GM21515 (cell line): ENCODE data around the gene NUDT22.
A peak's percentile ranks its signal among the peaks of the same experiment; 100 is the strongest.

Experiments used
- ATAC-seq: cut with Tn5 transposase; IDR thresholded peaks from one replicate; pipeline ENCODE4 v1.9.1; 2021; ENCODE audit not compliant: unreplicated experiment

The NUDT22 gene

GRCh38 chr11:64226507-64227051 is 505 bp downstream of the NUDT22 start:
- ATAC-seq: no peak

- ATAC-seq: no peak
Measured at GRCh38 chr11:64227405-64227956, 1.4 kb downstream of the NUDT22 start.

GRCh38 chr11:64229090-64229743 is 3.1 kb downstream of the NUDT22 start:
- ATAC-seq: no peak

- no peak for ATAC-seq
Measured at GRCh38 chr11:64229744-64230170, 3.7 kb downstream of the NUDT22 start.

- peak; percentile 33 for ATAC-seq
Measured at GRCh38 chr11:64230171-64230984, 4.3 kb downstream of the NUDT22 start, which contains the start of gene DNAJC4. Gene DNAJC4, plus strand, starts transcription at chr11:64230548. Its CDS starts 307 bp downstream, at chr11:64230855.

- ATAC-seq: no peak
Measured at GRCh38 chr11:64230985-64231365, 4.9 kb downstream of the NUDT22 start.

- no peak for ATAC-seq
Measured at GRCh38 chr11:64231546-64231945, 5.5 kb downstream of the NUDT22 start.

GRCh38 chr11:64232182-64232966 is 6.3 kb downstream of the NUDT22 start:
- ATAC-seq: no peak

- ATAC-seq: no peak
Measured at GRCh38 chr11:64232967-64233315, 6.9 kb downstream of the NUDT22 start.

- ATAC-seq: peak; percentile 27
Measured at GRCh38 chr11:64233913-64234586, 8.0 kb downstream of the NUDT22 start, which contains the start of gene VEGFB. Gene VEGFB, plus strand, starts transcription at chr11:64234584. Its CDS starts 250 bp downstream, at chr11:64234834.

GRCh38 chr11:64234647-64235379 is 8.7 kb downstream of the NUDT22 start:
- ATAC-seq: peak; percentile 10

- ATAC-seq: no peak
Measured at GRCh38 chr11:64235437-64236161, 9.5 kb downstream of the NUDT22 start.

GRCh38 chr11:64237484-64237951 is 11.4 kb downstream of the NUDT22 start:
- no peak for ATAC-seq

GRCh38 chr11:64238076-64238475 is 12.0 kb downstream of the NUDT22 start:
- ATAC-seq: no peak

- no peak for ATAC-seq
Measured at GRCh38 chr11:64238999-64239398, 12.9 kb downstream of the NUDT22 start.

GRCh38 chr11:64239662-64240434 is 13.8 kb downstream of the NUDT22 start:
- peak; percentile 8 for ATAC-seq

GRCh38 chr11:64240435-64241240 is 14.6 kb downstream of the NUDT22 start, which contains the start of gene FKBP2:
Gene FKBP2, plus strand, starts transcription at chr11:64241095. Its CDS starts 1,293 bp downstream, at chr11:64242388.
- peak; percentile 46 for ATAC-seq
